ENCODE measurements around the gene CD2BP2.
"Not testable (repeated sequence)": the region's sequence is repeated elsewhere in the genome, so short reads cannot be mapped to it uniquely, and the experiment has no call there.

Gene CD2BP2

GRCh38 chr16:30355144-30355953, at the start of gene CD2BP2:
CD2BP2 (minus strand) TSS chr16:30355308; CDS start chr16:30354681, 627 bp downstream.
- DNase-seq (ENCODE audit: low read depth) = peak; percentile 76

- no peak for DNase-seq (ENCODE audit: low read depth)
Measured at GRCh38 chr16:30401768-30402425, 46.8 kb upstream of the CD2BP2 start.

GRCh38 chr16:30399435-30400186, 44.5 kb upstream of the CD2BP2 start:
- no peak for DNase-seq (ENCODE audit: low read depth)

- DNase-seq (ENCODE audit: low read depth) = no peak
Measured at GRCh38 chr16:30398661-30399434, 43.7 kb upstream of the CD2BP2 start.

- DNase-seq (ENCODE audit: low read depth) = no peak
Measured at GRCh38 chr16:30397776-30398660, 42.9 kb upstream of the CD2BP2 start.

GRCh38 chr16:30397056-30397455, 41.9 kb upstream of the CD2BP2 start:
- DNase-seq (ENCODE audit: low read depth) = no peak

GRCh38 chr16:30396627-30397026, 41.5 kb upstream of the CD2BP2 start:
- DNase-seq (ENCODE audit: low read depth) = not testable (repeated sequence)

- DNase-seq (ENCODE audit: low read depth) = no peak
Measured at GRCh38 chr16:30395992-30396585, 41.0 kb upstream of the CD2BP2 start.

GRCh38 chr16:30395155-30395991, 40.3 kb upstream of the CD2BP2 start, which contains the start of gene ZNF48:
ZNF48 (plus strand) TSS chr16:30395420; CDS start chr16:30395795, 375 bp downstream.
- peak; percentile 36 for DNase-seq (ENCODE audit: low read depth)

- no peak for DNase-seq (ENCODE audit: low read depth)
Measured at GRCh38 chr16:30394592-30395154, 39.6 kb upstream of the CD2BP2 start.

GRCh38 chr16:30383521-30383920, 28.4 kb upstream of the CD2BP2 start:
- DNase-seq (ENCODE audit: low read depth) = no peak

- DNase-seq (ENCODE audit: low read depth) = peak; percentile 67
Measured at GRCh38 chr16:30382111-30382881, 27.2 kb upstream of the CD2BP2 start, which contains the start of gene SEPTIN1. SEPTIN1 (minus strand) TSS chr16:30382561; CDS start chr16:30382542, 19 bp downstream.

- DNase-seq (ENCODE audit: low read depth) = no peak
Measured at GRCh38 chr16:30381291-30382041, 26.4 kb upstream of the CD2BP2 start.

- DNase-seq (ENCODE audit: low read depth) = no peak
Measured at GRCh38 chr16:30380803-30381208, 25.7 kb upstream of the CD2BP2 start.

GRCh38 chr16:30380072-30380802, 25.1 kb upstream of the CD2BP2 start:
- DNase-seq (ENCODE audit: low read depth) = no peak

- DNase-seq (ENCODE audit: low read depth) = no peak
Measured at GRCh38 chr16:30379158-30379783, 24.2 kb upstream of the CD2BP2 start.

Data from activated T-cell treated with anti-CD3 and anti-CD28 coated beads for 1 hour (primary cell).